SK-N-MC (cell line): ENCODE data around the gene MBD3L2.

Experiments
- EZH2 ChIP-seq: fragments of 200-600 bp; sonication (generic); IDR thresholded peaks from one replicate; pipeline ENCODE4 v1.6.1; 2017; ENCODE audit warnings: antibody characterized with exemption
- FOXP2 ChIP-seq: optimal IDR thresholded peaks from 2 replicates; pipeline ENCODE3; 2011; ENCODE audit warnings: mild to moderate bottlenecking, moderate library complexity; ENCODE audit not compliant: insufficient read depth; ENCODE audit errors: extremely low read length, control extremely low read depth
- POLR2AphosphoS5 ChIP-seq: IDR thresholded peaks from 2 replicates; pipeline ENCODE4 v1.6.1; 2012; ENCODE audit warnings: mild to moderate bottlenecking, low read depth, low read length, borderline replicate concordance

- no peak for TF ChIP-seq EZH2
- peak; percentile 83; the same call in 1 of the 2 replicates for TF ChIP-seq POLR2AphosphoS5
- peak; percentile 77 for TF ChIP-seq FOXP2
These were observed 49.8 kb downstream of the MBD3L2 start for GRCh38 chr19:7098701-7099596.
